OCI-LY3 (cell line): ENCODE results near the gene NECAB2.

Experiments
- H2AFZ ChIP-seq: fragments of 200-600, 300-600 bp; shearing (Covaris generic); 2 replicates; pipeline ENCODE4 v1.6.0; 2014; ENCODE audit warnings: antibody characterized with exemption, low read depth, low read length
- H3K27ac ChIP-seq: fragments of 200-600, 300-600 bp; sonication (generic); 2 replicates; pipeline ENCODE4 v1.5.1; 2014; ENCODE audit warnings: mild to moderate bottlenecking, low read length, moderate library complexity, mixed read lengths
- H3K27me3 ChIP-seq: fragments of 200-600, 300-600 bp; sonication (generic); 2 replicates; pipeline ENCODE4 v1.6.1; 2014; ENCODE audit warnings: low read depth, low read length, mixed read lengths
- H3K36me3 ChIP-seq: fragments of 200-600, 300-600 bp; sonication (generic); replicated peaks from 2 replicates; pipeline ENCODE3; 2014; ENCODE audit warnings: low read depth, low read length, mixed read lengths
- H3K4me1 ChIP-seq: fragments of 300-600, 200-600 bp; sonication (generic); 2 replicates; pipeline ENCODE4 v1.6.1; 2014; ENCODE audit warnings: low read length, mixed read lengths
- H3K4me2 ChIP-seq: fragments of 200-600, 300-600 bp; sonication (generic); 2 replicates; pipeline ENCODE4 v1.6.1; 2014; ENCODE audit warnings: low read length, mixed read lengths
- H3K4me3 ChIP-seq: fragments of 300-600, 200-600 bp; sonication (generic); 2 replicates; pipeline ENCODE4 v1.5.1; 2014; ENCODE audit warnings: antibody characterized with exemption, mild to moderate bottlenecking, low read length, moderate library complexity
- H3K79me2 ChIP-seq: fragments of 300-600, 200-600 bp; shearing (Covaris generic); 2 replicates; pipeline ENCODE4 v1.6.1; 2014; ENCODE audit warnings: mild to moderate bottlenecking, low read length, mixed read lengths
- H3K9ac ChIP-seq: fragments of 300-600, 200-600 bp; shearing (Covaris generic); 2 replicates; pipeline ENCODE4 v1.6.0; 2014; ENCODE audit warnings: mild to moderate bottlenecking, low read length, moderate library complexity
- H3K9me3 ChIP-seq: fragments of 200-600, 300-600 bp; shearing (Covaris generic); 2 replicates; pipeline ENCODE4 v1.6.1; 2014; ENCODE audit warnings: low read length, mixed read lengths; ENCODE audit not compliant: insufficient read depth
- H4K20me1 ChIP-seq: fragments of 200-600, 300-600 bp; sonication (generic); 2 replicates; pipeline ENCODE4 v1.6.1; 2016; ENCODE audit warnings: low read length, mixed read lengths; ENCODE audit not compliant: insufficient read depth
- EZH2phosphoT487 ChIP-seq: fragments of 200-600 bp; shearing (Covaris generic); IDR thresholded peaks from 2 replicates; pipeline ENCODE4 v1.6.1; 2018; ENCODE audit warnings: antibody characterized with exemption, mixed run types, low read depth
- TF ChIP-seq, protein P1 (sequence below): fragments of 200-600, 300-600 bp; sonication (generic); IDR thresholded peaks from 2 replicates; pipeline ENCODE4 v1.5.1; 2014; ENCODE audit warnings: antibody characterized with exemption, low read length, low read depth

Gene NECAB2

DNA sequence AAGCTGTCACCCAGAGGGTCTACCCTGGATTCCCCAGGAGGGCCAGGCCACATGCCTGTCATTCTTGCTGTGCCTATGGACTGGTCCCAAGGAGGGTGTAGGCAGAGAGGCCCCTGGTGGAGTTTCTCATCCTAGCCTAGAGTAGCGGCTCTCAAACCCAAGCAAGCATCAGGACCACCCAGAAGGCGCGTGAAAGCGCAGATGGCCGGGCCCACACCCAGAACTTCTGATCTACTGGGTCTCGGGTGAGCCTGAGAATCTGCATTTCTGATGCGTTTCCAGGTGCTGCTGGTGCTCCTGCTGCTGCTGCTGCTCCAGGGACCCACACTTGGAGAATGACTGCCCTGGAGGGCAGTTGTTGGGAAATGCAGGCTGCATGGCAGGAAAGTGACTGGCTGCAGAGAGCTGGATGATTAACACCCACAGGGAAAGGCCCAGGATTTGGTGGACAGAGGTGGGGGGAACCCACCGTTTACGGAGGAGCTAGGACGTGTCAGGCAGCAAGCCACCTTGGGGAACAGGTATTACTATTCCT lies 24.5 kb upstream of the NECAB2 start:
- no peaks in the 10 kb centered on the region for H4K20me1 ChIP-seq
- no peak overlapping the region for H3K4me2 ChIP-seq
- no peak overlapping the region for H3K9ac ChIP-seq
- H3K9me3 ChIP-seq = no peaks in the 10 kb centered on the region
- no peak overlapping the region for H2AFZ ChIP-seq
- H3K27ac ChIP-seq = no peak overlapping the region
- no peaks in the 10 kb centered on the region for H3K4me1 ChIP-seq
- no peaks in the 10 kb centered on the region for H3K79me2 ChIP-seq
- H3K4me3 ChIP-seq = no peak overlapping the region
- no peaks in the 10 kb centered on the region for H3K27me3 ChIP-seq
- no peak for TF ChIP-seq EZH2phosphoT487
- TF ChIP-seq, protein P1, sequence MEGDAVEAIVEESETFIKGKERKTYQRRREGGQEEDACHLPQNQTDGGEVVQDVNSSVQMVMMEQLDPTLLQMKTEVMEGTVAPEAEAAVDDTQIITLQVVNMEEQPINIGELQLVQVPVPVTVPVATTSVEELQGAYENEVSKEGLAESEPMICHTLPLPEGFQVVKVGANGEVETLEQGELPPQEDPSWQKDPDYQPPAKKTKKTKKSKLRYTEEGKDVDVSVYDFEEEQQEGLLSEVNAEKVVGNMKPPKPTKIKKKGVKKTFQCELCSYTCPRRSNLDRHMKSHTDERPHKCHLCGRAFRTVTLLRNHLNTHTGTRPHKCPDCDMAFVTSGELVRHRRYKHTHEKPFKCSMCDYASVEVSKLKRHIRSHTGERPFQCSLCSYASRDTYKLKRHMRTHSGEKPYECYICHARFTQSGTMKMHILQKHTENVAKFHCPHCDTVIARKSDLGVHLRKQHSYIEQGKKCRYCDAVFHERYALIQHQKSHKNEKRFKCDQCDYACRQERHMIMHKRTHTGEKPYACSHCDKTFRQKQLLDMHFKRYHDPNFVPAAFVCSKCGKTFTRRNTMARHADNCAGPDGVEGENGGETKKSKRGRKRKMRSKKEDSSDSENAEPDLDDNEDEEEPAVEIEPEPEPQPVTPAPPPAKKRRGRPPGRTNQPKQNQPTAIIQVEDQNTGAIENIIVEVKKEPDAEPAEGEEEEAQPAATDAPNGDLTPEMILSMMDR = no peak
- H3K36me3 ChIP-seq = no peaks in the 10 kb centered on the region

DNA sequence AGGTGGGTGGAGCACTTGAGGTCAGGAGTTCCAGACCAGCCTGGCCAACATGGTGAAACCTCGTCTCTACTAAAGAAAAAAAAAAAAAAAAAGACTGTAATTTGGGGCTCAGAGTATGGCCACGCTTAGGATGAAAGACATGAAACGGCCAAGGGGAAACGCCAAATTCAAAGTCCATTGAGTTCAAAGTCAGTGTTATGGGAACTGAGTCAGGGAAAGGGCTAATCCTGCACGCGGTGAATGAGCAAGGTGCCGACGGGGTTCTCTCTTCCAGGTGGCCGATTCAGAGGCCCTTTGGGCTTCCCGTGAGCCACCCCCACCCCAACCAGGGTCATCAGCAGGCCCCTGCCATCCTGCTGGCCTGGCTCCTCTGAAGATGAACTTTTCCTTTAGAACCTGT lies 22.5 kb upstream of the NECAB2 start:
- H3K9ac ChIP-seq = no peak overlapping the region
- no peaks in the 10 kb centered on the region for H3K36me3 ChIP-seq
- H2AFZ ChIP-seq = no peak overlapping the region
- no peak overlapping the region for H3K27ac ChIP-seq
- no peaks in the 10 kb centered on the region for H3K9me3 ChIP-seq
- H3K4me2 ChIP-seq = no peak overlapping the region
- H3K4me3 ChIP-seq = no peak overlapping the region
- TF ChIP-seq EZH2phosphoT487 = no peak
- TF ChIP-seq, protein P1 = no peak
- H4K20me1 ChIP-seq = no peaks in the 10 kb centered on the region
- no peaks in the 10 kb centered on the region for H3K27me3 ChIP-seq
- no peaks in the 10 kb centered on the region for H3K79me2 ChIP-seq
- no peaks in the 10 kb centered on the region for H3K4me1 ChIP-seq

DNA sequence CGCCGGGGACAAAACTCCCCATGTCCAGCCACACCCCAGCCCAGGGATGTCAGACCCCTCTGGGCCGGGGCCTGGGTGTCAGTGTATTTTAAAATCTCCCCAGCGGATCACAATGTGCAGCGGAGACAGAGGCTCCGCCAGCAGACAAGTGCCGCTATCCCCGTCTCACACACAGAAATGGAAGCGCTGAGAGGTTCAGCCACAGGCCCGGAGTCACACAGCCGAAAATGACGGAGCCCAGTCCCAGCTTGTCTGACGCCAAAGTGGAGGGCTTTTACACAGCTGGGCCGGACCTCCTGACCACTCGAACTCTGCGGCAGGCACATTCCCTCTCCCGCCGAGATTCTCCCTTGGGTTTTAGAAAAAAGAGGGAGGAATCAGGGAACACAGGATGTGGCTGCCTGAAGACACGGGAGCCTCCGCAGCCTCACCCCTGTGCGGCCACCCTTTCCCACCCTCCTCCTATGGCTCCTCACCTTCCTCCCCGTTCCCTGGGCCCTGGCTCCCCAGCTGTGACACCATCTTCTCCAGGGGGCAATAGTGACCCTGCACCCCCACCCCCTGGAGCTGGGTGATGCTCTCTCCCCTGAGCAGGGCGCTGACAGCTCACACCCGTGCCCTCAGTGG lies 21.8 kb upstream of the NECAB2 start:
- TF ChIP-seq, protein P1 = no peak
- no peak for TF ChIP-seq EZH2phosphoT487
- Histone ChIP-seq H3K4me3 (no peak overlapping the region), H2AFZ (no peak overlapping the region), H3K36me3 (no peaks in the 10 kb centered on the region), H3K27ac (no peak overlapping the region), H3K9ac (no peak overlapping the region), H3K4me1 (no peaks in the 10 kb centered on the region), H3K9me3 (no peaks in the 10 kb centered on the region), H4K20me1 (no peaks in the 10 kb centered on the region), H3K27me3 (no peaks in the 10 kb centered on the region), H3K79me2 (no peaks in the 10 kb centered on the region), H3K4me2 (no peak overlapping the region)

DNA sequence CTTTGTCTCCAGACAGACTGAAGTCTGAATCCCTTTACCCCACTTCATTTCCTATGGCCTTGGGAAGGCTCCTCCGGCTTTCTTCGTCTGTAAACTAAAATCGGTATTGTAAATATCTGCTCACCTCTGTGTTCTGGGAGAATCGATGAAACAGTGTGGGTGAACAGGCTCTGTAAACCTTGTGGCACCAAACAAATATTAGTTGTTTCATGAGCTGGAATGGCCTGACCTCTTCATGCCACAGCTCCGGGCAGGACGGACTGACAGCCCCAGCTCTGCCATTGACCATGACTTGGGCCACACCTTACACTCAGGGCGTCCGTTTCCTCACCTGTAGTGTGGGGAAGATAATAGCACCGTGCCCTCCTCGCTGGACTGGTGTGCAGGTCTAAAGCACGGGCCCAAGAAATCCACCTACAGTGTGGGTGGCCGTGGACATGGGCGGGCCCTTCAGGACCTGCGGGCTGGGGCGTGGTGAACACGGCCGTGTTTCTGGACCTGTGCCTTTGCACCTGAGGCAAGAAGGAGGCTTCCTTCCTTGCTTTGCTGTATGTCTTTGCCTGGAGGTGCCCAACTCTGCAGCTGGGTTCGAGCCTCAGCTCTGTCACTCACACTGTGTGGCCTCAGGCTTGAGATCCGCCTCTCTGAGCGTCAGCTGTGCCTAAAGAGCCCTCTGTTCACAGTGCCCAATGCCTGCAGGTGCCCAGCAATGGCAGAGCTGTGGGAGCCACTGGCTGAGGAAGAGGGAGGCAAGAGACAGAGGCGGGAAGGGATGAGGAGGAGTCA lies 21.1 kb upstream of the NECAB2 start:
- H3K79me2 ChIP-seq = no peaks in the 10 kb centered on the region
- TF ChIP-seq, protein P1 = no peak
- no peak for TF ChIP-seq EZH2phosphoT487
- H3K36me3 ChIP-seq = no peaks in the 10 kb centered on the region
- H3K4me2 ChIP-seq = no peak overlapping the region
- H3K27ac ChIP-seq = no peak overlapping the region
- no peaks in the 10 kb centered on the region for H3K27me3 ChIP-seq
- H4K20me1 ChIP-seq = no peaks in the 10 kb centered on the region
- no peaks in the 10 kb centered on the region for H3K4me1 ChIP-seq
- H3K4me3 ChIP-seq = no peak overlapping the region
- H2AFZ ChIP-seq = no peak overlapping the region
- no peaks in the 10 kb centered on the region for H3K9me3 ChIP-seq
- H3K9ac ChIP-seq = no peak overlapping the region
